Heart left ventricle (tissue), 13 donors: Measurements from ENCODE around the gene TGFBR2.

ENCODE experiments used
- POLR2A ChIP-seq, 2 donors: fragments of 450-650 bp; IDR thresholded peaks; one replicate each; pipeline ENCODE4 v1.6.1; 2017; ENCODE audit warnings: antibody characterized with exemption in 2 of 2, mild to moderate bottlenecking in 2 of 2, moderate library complexity in 2 of 2
- TF ChIP-seq, protein P1 (sequence below), 12 donors: fragments of 200-600 bp; sonication (generic) in 4 of 12; IDR thresholded peaks; one replicate each; pipeline versions ENCODE4 v1.5.0 to v1.8.0; 2018 to 2022; ENCODE audit warnings: antibody characterized with exemption in 12 of 12, mild to moderate bottlenecking in 5 of 12
- donor health status: ischemic (EF 13 %, LVEDD 7.1; RV severe dilation, severe dysfunction).
- donor health status: DM: no; HTN: yes; CAD: no.
- donor health status: DM: no; HTN: no; CAD: no.
- donor health status: ischemic (EF 25% LVEDD 6.9; RV normal size, moderate dysfunction).
- donor health status: ischemic (EF 25% LVEDD 5.7; RV mildly dilated, moderate dysfunction).
- donor health status: ischemic (EF 35%, LVEDD 5.7; RV mildly dilated, moderate dysfunction).
- donor health status: nonischemic (EF 11% LVEDD 7.7; RV severe dilation, severe dysfunction).
- donor health status: DM: yes; HTN: yes; CAD: no.
- donor health status: PGD.
- donor health status: ischemic (EF 29% LVEDD 5.4; RV normal size, mild dysfunction).
- donor health status: nonischemic (EF 23%, LVEDD 6.1; RV moderate dilation, normal function).

DNA sequence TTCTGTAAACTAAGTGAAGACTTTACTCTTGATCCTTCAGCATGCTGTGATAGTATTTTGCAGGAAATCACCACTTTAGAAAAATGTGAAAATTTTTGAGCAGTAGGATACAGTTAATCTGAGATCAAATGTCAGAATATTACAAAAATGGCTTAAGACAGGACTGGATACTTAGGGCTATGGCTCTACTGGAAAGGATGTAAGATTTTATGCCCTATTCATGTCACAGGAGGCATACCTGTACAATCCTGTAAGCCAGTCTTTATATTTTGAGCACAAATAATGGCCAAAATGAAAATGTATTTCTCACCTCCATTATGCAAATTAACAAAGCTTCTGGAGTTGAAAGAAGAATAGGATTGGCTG lies 8.6 kb upstream of the TGFBR2 start:
- no peak for TF ChIP-seq POLR2A (IDR thresholded peaks at IDR 0.05)
- TF ChIP-seq, protein P1, sequence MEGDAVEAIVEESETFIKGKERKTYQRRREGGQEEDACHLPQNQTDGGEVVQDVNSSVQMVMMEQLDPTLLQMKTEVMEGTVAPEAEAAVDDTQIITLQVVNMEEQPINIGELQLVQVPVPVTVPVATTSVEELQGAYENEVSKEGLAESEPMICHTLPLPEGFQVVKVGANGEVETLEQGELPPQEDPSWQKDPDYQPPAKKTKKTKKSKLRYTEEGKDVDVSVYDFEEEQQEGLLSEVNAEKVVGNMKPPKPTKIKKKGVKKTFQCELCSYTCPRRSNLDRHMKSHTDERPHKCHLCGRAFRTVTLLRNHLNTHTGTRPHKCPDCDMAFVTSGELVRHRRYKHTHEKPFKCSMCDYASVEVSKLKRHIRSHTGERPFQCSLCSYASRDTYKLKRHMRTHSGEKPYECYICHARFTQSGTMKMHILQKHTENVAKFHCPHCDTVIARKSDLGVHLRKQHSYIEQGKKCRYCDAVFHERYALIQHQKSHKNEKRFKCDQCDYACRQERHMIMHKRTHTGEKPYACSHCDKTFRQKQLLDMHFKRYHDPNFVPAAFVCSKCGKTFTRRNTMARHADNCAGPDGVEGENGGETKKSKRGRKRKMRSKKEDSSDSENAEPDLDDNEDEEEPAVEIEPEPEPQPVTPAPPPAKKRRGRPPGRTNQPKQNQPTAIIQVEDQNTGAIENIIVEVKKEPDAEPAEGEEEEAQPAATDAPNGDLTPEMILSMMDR (IDR thresholded peaks at IDR 0.05) = no peak
